GM12892 (cell line): ENCODE measurements around the gene ANXA11.
A peak's percentile ranks its signal among the peaks of the same experiment; 100 is the strongest.

Experiments
- DNase-seq: peaks from one replicate; pipeline ENCODE4 v3.0.0; 2011; ENCODE audit not compliant: insufficient read length
- FAIRE-seq: peaks from 2 replicates; lab custom pipeline; 2011; peaks lifted over from hg19 to GRCh38; lab: Jason Lieb, UNC
- POLR2A ChIP-seq: IDR thresholded peaks from 2 replicates; pipeline ENCODE4 v1.6.1; 2011; ENCODE audit warnings: low read depth, low read length, control low read depth
- POLR2AphosphoS5 ChIP-seq: IDR thresholded peaks from 2 replicates; pipeline ENCODE4 v1.6.1; 2011; ENCODE audit warnings: low read depth, low read length, control low read depth
- TAF1 ChIP-seq: IDR thresholded peaks from 2 replicates; pipeline ENCODE4 v1.6.1; 2011; ENCODE audit warnings: low read depth, mild to moderate bottlenecking, control low read depth, low read length, borderline replicate concordance

ANXA11 gene

DNA sequence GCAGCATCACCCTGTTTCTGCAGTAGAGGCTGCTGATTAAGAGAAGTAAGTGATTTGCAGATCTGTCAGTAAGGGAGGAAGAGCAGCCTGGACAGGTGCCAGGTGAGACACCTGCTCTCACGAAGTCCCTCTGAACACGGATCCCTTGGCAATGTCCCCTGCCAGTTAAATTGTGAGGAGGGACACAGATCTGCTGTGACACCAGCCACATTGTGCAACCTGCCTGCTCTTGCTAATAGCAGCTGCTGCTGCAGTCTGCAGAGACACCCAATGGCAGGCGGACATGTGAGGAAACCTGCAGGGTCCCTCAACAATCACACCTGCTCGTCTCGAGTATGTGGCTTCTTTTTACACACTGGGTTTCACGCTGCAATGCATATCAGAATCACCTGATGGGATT is 31.9 kb downstream of the ANXA11 start:
- FAIRE-seq (no peak), DNase-seq (no peak)
- TF ChIP-seq POLR2AphosphoS5 (no peak), TAF1 (no peak), POLR2A (no peak)

DNA sequence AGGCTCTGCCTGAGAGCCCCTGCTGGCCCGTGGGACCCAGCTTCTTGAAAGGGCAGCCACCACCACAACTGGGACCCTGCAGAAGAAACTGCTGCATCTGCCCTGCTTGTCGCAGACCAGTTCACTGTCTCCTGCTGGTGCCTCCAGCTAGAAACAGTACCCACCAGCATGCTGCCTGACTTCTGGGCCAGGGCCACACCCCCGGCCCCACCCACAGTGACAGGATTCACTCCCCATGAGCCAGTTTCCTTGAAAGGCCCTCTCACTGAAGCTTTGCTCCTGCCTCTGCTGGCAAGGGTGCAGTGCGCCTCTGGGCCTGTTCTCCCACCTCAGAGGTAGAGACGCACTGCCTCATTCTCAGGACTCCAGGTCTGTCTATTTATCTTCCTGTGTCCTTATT is 32.4 kb downstream of the ANXA11 start:
- TF ChIP-seq POLR2AphosphoS5 (no peak), POLR2A (no peak), TAF1 (no peak)
- DNase-seq (no peak), FAIRE-seq (no peak)

DNA sequence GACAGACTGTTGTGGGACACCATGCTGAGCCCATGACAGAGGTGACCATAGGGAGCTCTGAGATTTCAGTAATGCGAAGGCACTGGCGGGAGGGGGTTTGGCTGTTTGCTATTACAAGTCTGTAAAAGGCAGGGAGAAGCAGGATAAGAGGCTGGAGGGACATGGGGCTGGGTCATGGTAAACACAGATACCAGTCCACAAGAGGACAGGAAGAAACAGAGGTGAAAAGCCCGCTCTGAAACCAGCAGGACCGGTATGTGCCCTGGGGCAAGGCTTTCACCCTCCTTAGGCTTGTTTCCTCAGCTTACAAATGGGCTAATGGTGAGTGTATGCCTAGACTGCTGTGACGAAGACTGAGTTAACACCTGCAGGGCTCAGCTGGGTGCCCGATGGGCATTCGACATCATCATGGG is 34.1 kb downstream of the ANXA11 start:
- no peak for DNase-seq
- no peak for FAIRE-seq
- no peak for TF ChIP-seq POLR2A
- no peak for TF ChIP-seq TAF1
- no peak for TF ChIP-seq POLR2AphosphoS5

DNA sequence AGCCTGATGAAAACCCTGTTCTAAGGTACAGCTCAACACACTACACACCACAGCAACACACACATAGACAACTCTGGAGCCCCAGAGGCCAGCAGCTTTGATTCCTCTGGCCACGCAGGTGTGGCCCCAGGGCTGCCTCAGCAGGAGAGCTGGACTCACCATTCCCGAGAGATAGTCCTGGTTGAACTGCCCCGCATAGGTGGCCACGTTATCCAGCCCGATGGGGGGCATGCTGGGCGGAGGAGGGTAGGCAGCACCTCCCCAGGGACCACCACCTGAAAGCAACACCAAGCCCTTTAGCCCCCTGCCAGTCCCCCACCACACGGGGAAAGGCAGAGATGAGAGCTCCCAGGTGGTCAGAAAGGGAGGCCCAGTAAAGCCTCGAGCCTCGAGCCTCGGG is 34.7 kb downstream of the ANXA11 start:
- no peak for DNase-seq
- no peak for FAIRE-seq
- TF ChIP-seq POLR2A (no peak), POLR2AphosphoS5 (no peak), TAF1 (no peak)

DNA sequence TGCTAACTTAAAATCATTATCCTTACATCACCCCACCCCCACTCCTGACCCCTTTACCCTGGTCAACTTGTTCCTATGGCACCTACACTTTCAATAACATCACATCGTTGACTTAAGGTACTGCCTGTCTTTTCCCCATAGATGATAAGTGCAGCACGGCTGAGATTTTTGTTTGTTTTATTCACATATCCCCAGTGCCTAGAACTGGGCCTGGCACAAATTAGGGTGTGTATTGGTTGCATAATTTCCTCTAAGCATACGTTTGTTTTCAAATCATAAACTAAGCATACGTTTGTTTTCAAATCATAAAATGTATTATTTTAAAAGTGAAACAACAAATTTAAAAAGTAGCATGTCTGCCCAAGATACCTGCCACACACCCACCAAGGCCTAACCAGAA is 35.3 kb downstream of the ANXA11 start:
- FAIRE-seq (no peak), DNase-seq (no peak)
- TF ChIP-seq POLR2A (no peak), TAF1 (no peak)

DNA sequence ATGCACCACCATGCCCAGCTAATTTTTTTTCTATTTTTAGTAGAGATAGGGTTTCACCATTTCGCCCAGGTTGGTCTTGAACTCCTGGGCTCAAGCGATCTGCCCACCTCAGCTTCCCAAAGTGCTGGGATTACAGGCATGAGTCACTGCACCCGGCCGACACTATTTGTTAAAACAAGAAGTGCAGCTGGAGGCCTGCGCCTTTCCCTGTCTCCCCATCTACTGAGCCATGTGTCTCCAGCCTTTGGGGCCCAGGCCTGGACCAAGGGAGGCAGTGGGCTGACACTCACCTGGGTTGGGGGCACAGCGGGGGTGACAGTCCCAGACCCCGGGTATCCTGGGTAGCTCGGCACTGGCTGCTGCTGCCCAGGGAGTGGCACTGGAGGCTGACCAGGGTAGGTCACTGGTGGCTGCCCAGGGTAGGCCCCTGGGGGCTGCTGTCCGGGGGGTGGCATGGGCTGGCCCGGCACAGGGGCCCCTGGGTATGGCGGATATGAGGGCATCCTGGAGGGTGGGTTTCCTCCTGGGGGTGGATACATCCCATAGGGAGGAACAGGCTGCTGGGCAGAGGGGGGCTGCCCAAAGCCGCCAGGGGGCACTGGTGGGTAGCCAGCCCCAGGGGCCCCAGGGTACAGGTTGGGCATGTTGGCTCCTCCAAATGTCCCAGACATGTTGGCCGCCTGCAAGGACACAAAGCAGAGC is 36.5 kb downstream of the ANXA11 start:
- TF ChIP-seq TAF1 (no peak), POLR2AphosphoS5 (no peak), POLR2A (no peak)
- peak; percentile 21 for FAIRE-seq
- peak; percentile 81 for DNase-seq

DNA sequence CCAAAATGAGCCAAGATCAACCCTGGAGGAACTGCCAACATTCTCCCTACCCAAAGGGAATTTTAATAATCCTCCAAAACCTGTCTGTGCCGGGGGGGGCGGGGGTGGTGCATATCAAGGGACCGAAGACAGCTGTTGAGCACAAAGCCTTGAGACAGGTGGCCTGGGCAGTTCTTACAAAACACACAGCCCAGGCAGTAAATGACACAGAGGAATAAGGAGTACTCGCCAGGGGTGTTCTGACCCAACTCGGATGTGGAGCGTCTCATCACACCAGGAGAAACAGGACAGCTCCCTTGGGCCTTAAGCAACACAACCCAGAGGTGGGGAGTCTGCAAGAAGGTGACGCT is 37.2 kb downstream of the ANXA11 start:
- no peak for TF ChIP-seq TAF1
- no peak for TF ChIP-seq POLR2AphosphoS5
- TF ChIP-seq POLR2A = no peak
- DNase-seq (no peak), FAIRE-seq (no peak)

DNA sequence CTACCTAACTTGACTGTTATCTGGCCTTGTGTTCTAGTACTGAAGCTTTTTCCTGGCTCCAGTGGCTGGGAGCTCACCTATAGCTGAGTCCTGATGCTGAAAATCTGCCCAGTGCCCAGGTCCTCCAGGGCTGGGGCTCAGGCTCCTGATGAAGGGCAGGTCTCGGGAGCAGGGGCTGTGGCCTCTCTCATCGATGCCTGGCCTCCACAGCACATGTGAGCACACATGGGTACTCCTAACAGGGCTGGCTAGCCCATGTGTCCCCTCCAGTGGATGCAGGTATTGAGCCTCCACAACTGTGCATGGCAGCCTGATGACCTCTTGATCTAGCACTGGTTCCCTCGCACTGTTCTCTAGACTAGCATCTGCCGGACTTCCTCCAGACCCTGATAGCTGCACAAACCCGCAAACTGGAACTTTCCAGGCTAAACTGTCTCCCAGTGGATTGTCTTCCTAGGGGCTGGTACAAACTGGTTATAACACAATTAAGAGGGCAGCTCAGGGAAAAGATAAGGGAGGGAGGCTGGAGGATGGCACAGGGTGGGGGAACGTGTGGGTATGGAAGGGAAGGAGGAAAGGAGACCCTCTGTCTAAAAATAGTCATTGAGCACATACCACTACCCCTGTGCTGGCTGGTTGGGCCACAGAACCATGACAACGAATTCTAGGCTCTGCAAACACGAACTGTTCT is 37.7 kb downstream of the ANXA11 start:
- TF ChIP-seq TAF1 (no peak), POLR2AphosphoS5 (no peak), POLR2A (no peak)
- no peak for FAIRE-seq
- no peak for DNase-seq

DNA sequence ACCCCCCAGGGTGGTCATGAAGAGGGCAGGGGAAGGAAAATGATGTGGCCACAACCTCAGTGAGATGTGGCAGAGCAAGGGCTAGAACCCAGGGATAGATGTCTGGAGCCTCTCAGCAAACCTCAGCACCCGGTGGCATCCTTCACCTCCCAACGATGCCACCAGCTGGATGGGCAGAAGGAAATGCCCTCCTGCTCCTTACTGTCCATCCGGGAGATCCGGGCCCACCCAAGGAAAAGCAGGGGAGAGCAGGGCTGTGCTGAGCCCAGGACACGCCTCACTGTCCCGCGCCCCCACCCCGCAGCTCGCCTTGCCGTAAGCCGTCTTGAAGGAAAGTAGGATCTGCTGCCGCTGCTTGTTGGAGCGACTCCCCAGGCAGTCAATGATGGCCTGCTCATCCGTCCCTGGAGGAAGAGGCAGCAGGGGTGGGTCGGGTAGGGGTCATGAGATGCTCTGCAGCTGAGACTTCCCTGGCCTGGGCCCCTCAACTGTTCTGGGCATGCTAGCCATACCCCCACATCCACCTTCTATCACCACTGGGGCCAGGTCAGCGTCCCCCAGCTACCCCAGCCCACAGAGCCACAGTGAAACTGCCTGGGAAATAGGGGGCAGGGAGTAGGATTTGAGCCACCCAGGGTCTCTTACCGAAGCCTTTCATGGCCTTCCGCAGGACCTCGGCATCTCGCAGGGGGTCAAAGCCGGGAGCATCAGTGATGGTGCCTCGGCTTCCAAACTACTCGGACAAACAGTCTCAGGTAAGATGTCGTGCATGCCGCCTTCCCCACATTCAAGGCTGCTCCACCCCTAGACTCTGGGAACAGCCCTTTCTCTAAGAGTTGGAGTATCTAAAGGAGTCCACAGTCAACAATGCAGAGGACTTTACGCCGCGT is 38.5 kb downstream of the ANXA11 start:
- DNase-seq = no peak
- FAIRE-seq = no peak
- TF ChIP-seq POLR2A (no peak), TAF1 (no peak), POLR2AphosphoS5 (no peak)

DNA sequence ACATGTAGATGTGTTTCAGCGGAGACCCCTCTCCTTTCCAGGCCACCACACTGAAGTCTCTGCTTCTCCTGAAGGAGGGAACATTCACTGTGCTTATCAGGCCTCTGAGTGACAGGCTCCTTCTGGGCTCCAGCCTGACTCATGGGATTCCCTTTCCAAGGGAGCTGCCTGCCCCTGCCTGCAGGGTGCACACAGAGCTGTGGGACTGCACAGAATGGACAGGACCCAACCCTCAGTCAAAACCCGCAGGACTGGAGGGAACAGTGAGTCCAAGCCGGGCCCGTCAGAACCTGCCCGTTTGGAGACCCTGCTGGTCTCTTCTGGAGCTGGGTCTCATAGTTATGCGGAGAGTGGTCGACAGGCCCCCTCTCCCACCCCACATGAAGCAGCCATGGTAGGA is 40.2 kb downstream of the ANXA11 start:
- DNase-seq = no peak
- no peak for FAIRE-seq
- TF ChIP-seq TAF1 (no peak), POLR2A (no peak), POLR2AphosphoS5 (no peak)

DNA sequence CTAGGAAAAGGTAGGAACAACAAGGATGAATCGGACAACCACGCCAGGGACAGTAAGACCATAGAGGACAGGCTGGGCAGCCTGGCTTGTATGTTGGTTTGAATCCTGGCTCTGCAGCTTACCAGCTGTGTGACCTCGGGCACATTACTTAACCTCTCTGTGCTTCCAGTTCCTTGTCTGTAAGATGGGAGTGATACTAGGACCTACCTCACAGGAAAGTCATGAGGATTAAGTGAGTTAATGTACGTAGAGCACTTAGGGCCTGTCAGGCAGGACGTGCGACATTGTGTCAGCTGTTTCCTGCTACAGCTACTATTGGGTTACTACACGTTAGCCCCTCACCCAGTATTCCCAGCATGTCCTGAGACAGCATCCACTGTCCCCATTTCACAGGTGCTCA is 40.7 kb downstream of the ANXA11 start:
- TF ChIP-seq TAF1 = no peak
- no peak for TF ChIP-seq POLR2A
- TF ChIP-seq POLR2AphosphoS5 = no peak
- DNase-seq = no peak
- no peak for FAIRE-seq
